Right lobe of liver (tissue), 6 donors: ENCODE results near the gene CAMTA1. TPM values are rescaled to one million over a fixed set of nuclear protein-coding genes. Genes with fewer than 3 reads are reported as not detected.

Experiments used
- ATAC-seq, 4 donors: fragments of 200-7000 bp; cut with Tn5 transposase; one replicate each; pipeline ENCODE4 v1.9.1; 2020; ENCODE audit warnings: mild to moderate bottlenecking in 4 of 4, moderate library complexity in 4 of 4
- DNase-seq, 3 donors: peaks; one replicate each; pipeline ENCODE4 v3.0.0-alpha.2; 2020
- H3K27ac ChIP-seq, 3 donors: fragments of 200-600 bp; one replicate each; pipeline ENCODE4 v1.8.0; 2022
- H3K27me3 ChIP-seq, 2 donors: fragments of 200-600 bp; one replicate each; pipeline ENCODE4 v1.8.0; 2022
- H3K36me3 ChIP-seq, 4 donors: fragments of 200-600 bp; sonication (generic) in 1 of 4; one replicate each; pipeline versions ENCODE4 v1.5.1 to v1.8.0; 2017 to 2022; ENCODE audit warnings: control low read depth in 1 of 4
- H3K4me1 ChIP-seq, 4 donors: fragments of 200-600 bp; sonication (generic) in 1 of 4; one replicate each; pipeline versions ENCODE4 v1.5.1 to v1.8.0; 2017 to 2022; ENCODE audit warnings: control low read depth in 1 of 4
- H3K4me3 ChIP-seq, 3 donors: fragments of 200-600 bp; one replicate each; pipeline ENCODE4 v1.8.0; 2022
- H3K9me3 ChIP-seq, 4 donors: fragments of 200-600 bp; sonication (generic) in 1 of 4; one replicate each; pipeline versions ENCODE4 v1.5.1 to v1.8.0; 2017 to 2022; ENCODE audit warnings: control low read depth in 1 of 4
- CTCF ChIP-seq, 4 donors: fragments of 200-600 bp in 3 of 4; fragments of 450-650 bp in 1 of 4; IDR thresholded peaks; one replicate each; pipeline versions ENCODE4 v1.5.1 to v1.8.0; 2016 to 2022; ENCODE audit warnings: antibody characterized with exemption in 4 of 4, mild to moderate bottlenecking in 2 of 4
- POLR2A ChIP-seq: fragments of 450-650 bp; IDR thresholded peaks from one replicate; pipeline ENCODE4 v1.6.1; 2017; ENCODE audit warnings: antibody characterized with exemption, mild to moderate bottlenecking
- WGBS: methylation state at CpG from one replicate; pipeline ENCODE4 v1.1.6; 2018; ENCODE audit warnings: low coverage, low lambda C conversion rate; ENCODE audit not compliant: insufficient coverage; ENCODE audit errors: missing lambda C conversion rate; 5-methylcytosine and 5-hydroxymethylcytosine counted together
- intact Hi-C, 2 donors: fragments of 100-400 bp; cut with DNase I; formaldehyde crosslinking; loops; one replicate each; pipeline versions ENCODE4 v1.11.2 to v1.14.1; 2022
- total RNA-seq, 6 experiments: library from RNA; depleted of rRNA in 2 of 6; stranded (reverse); fragments of >200 nt in 2 of 6; fragmentation: NEBNext Ultra II Directional in 3 of 6; extraction: Animal tissue kit (Norgen Biotek cat#: 25700) in 3 of 6; gene quantifications; one replicate each; pipeline versions ENCODE4 v1.1.0 to v1.2.4, GENCODE V29; 2016 to 2023
- donor health status: DM: no; HTN: yes; CAD: no.
- donor health status: DM: no; HTN: no; CAD: no.
- donor health status: DM: no; HTN: no; CAD: no.
- donor health status: DM: no; HTN: yes; CAD: no.
- donor health status: DM: no; HTN: yes; CAD: no.

The CAMTA1 gene
- total RNA-seq, 6 experiments from 2014 or later, result 32.3 to 49.4 (median 37.2) TPM

- Histone ChIP-seq H3K27ac (no peak overlapping the region), H3K4me3 (no peak overlapping the region), H3K4me1 (peaks cover 0 to 7% (median 0%) of the 10 kb centered on the region in 4 donors), H3K9me3 (no peaks in the 10 kb centered on the region), H3K36me3 (no peaks in the 10 kb centered on the region), H3K27me3 (no peaks in the 10 kb centered on the region)
- 53% methylated on average over 9 of the region's 10 CpGs for WGBS
- DNase-seq (no peak), ATAC-seq (no peak)
- intact Hi-C loops, result no loop called here
- TF ChIP-seq POLR2A (no peak), CTCF (IDR thresholded peaks at IDR 0.05) (no peak)
Measured at GRCh38 chr1:7334475-7335035, 549.3 kb downstream of the CAMTA1 start.

- Histone ChIP-seq H3K36me3 (no peaks in the 10 kb centered on the region), H3K27me3 (no peaks in the 10 kb centered on the region), H3K4me1 (peaks cover 0 to 7% (median 0%) of the 10 kb centered on the region in 4 donors), H3K4me3 (no peak overlapping the region), H3K9me3 (no peaks in the 10 kb centered on the region), H3K27ac (no peak overlapping the region)
- intact Hi-C loops, result no loop called here
- TF ChIP-seq CTCF (IDR thresholded peaks at IDR 0.05), result no peak
- TF ChIP-seq POLR2A, result no peak
- WGBS, result 52% methylated on average over 11 of the region's 13 CpGs
- DNase-seq (no peak), ATAC-seq (no peak)
Measured at GRCh38 chr1:7335224-7335879, 550.1 kb downstream of the CAMTA1 start.

DNA sequence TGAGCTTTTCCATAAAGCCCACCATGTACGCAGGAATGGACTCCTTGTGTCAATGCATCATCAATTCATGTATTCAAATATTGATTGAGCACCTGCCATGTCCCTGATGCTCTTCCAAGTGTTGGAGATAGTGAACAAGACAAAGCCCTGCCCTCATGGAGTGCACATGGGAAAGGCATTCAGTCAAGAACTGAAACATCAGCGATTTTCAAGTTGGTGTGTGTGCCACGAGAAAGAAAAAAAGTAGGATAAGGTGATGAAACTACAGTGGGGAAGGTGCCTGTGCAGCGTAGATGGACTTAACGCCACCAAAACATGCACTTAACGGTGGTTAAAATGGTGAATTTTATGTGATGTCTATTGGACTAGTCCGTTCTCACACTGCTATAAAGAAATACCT is 553.2 kb downstream of the CAMTA1 start:
- TF ChIP-seq CTCF (IDR thresholded peaks at IDR 0.05) (no peak), POLR2A (no peak)
- no peaks in the 10 kb centered on the region for H3K36me3 ChIP-seq
- WGBS, result 88% methylated on average over 7 of the region's 7 CpGs
- H3K4me3 ChIP-seq, result no peak overlapping the region
- H3K27ac ChIP-seq, result no peak overlapping the region
- no peaks in the 10 kb centered on the region for H3K9me3 ChIP-seq
- no peak for ATAC-seq
- peaks cover 0 to 7% (median 0%) of the 10 kb centered on the region in 4 donors for H3K4me1 ChIP-seq
- no peak for DNase-seq
- no peaks in the 10 kb centered on the region for H3K27me3 ChIP-seq
- intact Hi-C loops, result no loop called here

- Histone ChIP-seq H3K27ac (no peak overlapping the region), H3K36me3 (no peaks in the 10 kb centered on the region), H3K4me1 (peaks cover 0 to 2% (median 0%) of the 10 kb centered on the region in 4 donors), H3K9me3 (no peaks in the 10 kb centered on the region), H3K27me3 (no peaks in the 10 kb centered on the region), H3K4me3 (no peak overlapping the region)
- no peak for TF ChIP-seq POLR2A
- no peak for TF ChIP-seq CTCF (IDR thresholded peaks at IDR 0.05)
- WGBS, result 92% methylated on average over 5 of the region's 5 CpGs
- intact Hi-C loops, result no loop called here
- no peak for DNase-seq
- ATAC-seq, result no peak
Measured at GRCh38 chr1:7339014-7339413, 553.8 kb downstream of the CAMTA1 start.
